Left lung (tissue), 10 donors: ENCODE data around the gene PSD. TPM values are rescaled to one million over a fixed set of nuclear protein-coding genes. Genes with fewer than 3 reads are reported as not detected.
A peak's percentile ranks its signal among the peaks of the same experiment; 100 is the strongest.
"Not testable (repeated sequence)": the region's sequence is repeated elsewhere in the genome, so short reads cannot be mapped to it uniquely, and the experiment has no call there.

Experiments
- ATAC-seq: fragments of 200-7000 bp; cut with Tn5 transposase; one replicate; pipeline ENCODE4 v1.9.1; 2020; ENCODE audit warnings: moderate library complexity
- DNase-seq, 4 donors: peaks; one replicate each; pipeline ENCODE4 v3.0.0-alpha.2; 2013 to 2020
- H3K27ac ChIP-seq, 2 donors: fragments of 200-600 bp; sonication (generic) in 1 of 2; one replicate each; pipeline versions ENCODE4 v1.5.0 to v1.8.0; 2020 to 2021
- H3K27me3 ChIP-seq, 2 donors: fragments of 200-600 bp; sonication (generic) in 1 of 2; one replicate each; pipeline versions ENCODE4 v1.5.0 to v1.8.0; 2020 to 2021
- H3K36me3 ChIP-seq, 2 donors: fragments of 200-600 bp; sonication (generic) in 1 of 2; one replicate each; pipeline versions ENCODE4 v1.5.0 to v1.8.0; 2020 to 2021
- H3K4me1 ChIP-seq, 2 donors: fragments of 200-600 bp; one replicate each; pipeline ENCODE4 v1.8.0; 2021
- H3K4me3 ChIP-seq, 2 donors: fragments of 200-600 bp; sonication (generic) in 1 of 2; one replicate each; pipeline versions ENCODE4 v1.5.0 to v1.8.0; 2020 to 2021; ENCODE audit warnings: mild to moderate bottlenecking in 1 of 2
- H3K9me3 ChIP-seq, 2 donors: fragments of 200-600 bp; sonication (generic) in 1 of 2; one replicate each; pipeline versions ENCODE4 v1.5.0 to v1.8.0; 2020 to 2021
- intact Hi-C, 2 donors: fragments of 100-400 bp; cut with DNase I; formaldehyde crosslinking; loops; one replicate each; pipeline versions ENCODE4 v1.11.2 to v1.14.2; 2022
- polyA plus RNA-seq, 6 donors: library from polyadenylated mRNA; unstranded; fragments of 120-200 nt; gene quantifications; one replicate each; pipeline ENCODE4 v1.2.1, GENCODE V29; 2013; ENCODE audit not compliant: insufficient read length in 6 of 6
- total RNA-seq, 2 donors: library from RNA; stranded (reverse); fragmentation: NEBNext Ultra II Directional; extraction: Animal tissue kit (Norgen Biotek cat#: 25700); gene quantifications; one replicate each; pipeline ENCODE4 v1.2.1, GENCODE V29; 2021
- TF ChIP-seq, protein P1 (sequence below), 2 donors: fragments of 200-600 bp; sonication (generic) in 1 of 2; IDR thresholded peaks; one replicate each; pipeline versions ENCODE4 v1.5.0 to v1.8.0; 2021; ENCODE audit warnings: antibody characterized with exemption in 2 of 2
- donor health status: DM: no; HTN: yes; CAD: no.
- donor health status: DM: no; HTN: no; CAD: no.

Gene PSD
- total and polyA plus RNA-seq, 8 donors, result 1.4 to 15.1 (median 9.9) TPM

DNA sequence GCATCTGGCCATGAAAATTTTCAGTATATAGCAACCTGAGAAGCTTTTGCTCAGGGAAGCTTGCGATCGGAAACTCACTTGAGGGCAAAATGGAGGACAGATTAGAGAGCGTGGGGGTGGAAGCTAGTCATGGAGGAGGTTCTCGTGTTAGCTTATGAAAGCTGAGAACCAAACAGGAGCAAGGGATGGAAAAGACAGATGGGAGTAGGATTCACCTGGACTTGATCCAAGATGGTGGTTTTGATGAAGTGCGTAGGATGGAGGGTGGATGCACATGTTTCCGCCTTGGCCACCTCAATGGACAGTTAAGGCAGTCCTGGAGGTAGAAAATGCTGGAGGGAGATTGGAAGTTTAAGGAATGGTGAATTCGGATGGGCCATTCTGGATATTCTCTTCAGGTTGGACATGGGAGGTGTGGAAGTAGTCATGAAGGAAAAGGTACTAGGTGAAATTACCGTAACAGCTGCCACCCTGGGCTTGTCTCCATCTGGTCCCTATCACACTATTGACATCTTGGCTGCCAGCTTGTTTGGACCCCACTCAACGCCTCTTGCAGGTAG lies 39.1 kb upstream of the PSD start:
- Histone ChIP-seq H3K27ac (no peak overlapping the region), H3K27me3 (no peaks in the 10 kb centered on the region), H3K4me3 (no peak overlapping the region), H3K36me3 (no peaks in the 10 kb centered on the region), H3K9me3 (no peaks in the 10 kb centered on the region), H3K4me1 (peaks cover 5 to 67% of the 10 kb centered on the region in 2 donors)
- no peak for ATAC-seq
- intact Hi-C loops, result no loop called here
- DNase-seq, result no peak
- TF ChIP-seq, protein P1, sequence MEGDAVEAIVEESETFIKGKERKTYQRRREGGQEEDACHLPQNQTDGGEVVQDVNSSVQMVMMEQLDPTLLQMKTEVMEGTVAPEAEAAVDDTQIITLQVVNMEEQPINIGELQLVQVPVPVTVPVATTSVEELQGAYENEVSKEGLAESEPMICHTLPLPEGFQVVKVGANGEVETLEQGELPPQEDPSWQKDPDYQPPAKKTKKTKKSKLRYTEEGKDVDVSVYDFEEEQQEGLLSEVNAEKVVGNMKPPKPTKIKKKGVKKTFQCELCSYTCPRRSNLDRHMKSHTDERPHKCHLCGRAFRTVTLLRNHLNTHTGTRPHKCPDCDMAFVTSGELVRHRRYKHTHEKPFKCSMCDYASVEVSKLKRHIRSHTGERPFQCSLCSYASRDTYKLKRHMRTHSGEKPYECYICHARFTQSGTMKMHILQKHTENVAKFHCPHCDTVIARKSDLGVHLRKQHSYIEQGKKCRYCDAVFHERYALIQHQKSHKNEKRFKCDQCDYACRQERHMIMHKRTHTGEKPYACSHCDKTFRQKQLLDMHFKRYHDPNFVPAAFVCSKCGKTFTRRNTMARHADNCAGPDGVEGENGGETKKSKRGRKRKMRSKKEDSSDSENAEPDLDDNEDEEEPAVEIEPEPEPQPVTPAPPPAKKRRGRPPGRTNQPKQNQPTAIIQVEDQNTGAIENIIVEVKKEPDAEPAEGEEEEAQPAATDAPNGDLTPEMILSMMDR (IDR thresholded peaks at IDR 0.05), result no peak

DNA sequence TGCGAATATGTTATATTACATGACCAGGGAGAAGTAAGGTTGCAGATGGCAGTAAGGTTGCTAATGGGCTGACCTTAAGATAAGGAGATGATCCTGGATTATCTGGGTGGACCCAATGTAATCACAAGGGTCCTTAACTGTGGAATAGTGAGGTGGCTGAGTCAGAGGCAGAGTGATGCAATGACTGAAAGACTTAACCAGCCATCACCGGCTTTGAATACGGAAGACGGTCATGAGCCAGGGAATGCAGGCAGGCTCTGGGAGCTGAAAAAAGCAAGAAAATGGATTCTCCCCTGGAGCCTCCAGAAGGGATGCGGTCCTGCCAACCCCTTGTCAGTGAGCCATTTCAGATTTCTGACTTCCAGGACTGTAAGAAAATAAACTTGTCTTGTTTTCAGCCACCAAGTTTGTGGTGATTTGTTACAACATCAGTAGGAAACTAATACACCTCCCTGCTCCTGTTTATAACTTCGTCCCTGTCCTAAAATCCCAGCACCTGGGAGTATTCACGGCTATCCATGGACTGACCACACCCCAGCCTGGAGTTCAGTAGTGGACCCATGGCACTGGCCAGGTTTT lies 37.4 kb upstream of the PSD start:
- no peaks in the 10 kb centered on the region for H3K36me3 ChIP-seq
- peak; percentile 75 for ATAC-seq
- TF ChIP-seq, protein P1 (IDR thresholded peaks at IDR 0.05), result no peak
- H3K27me3 ChIP-seq, result no peaks in the 10 kb centered on the region
- H3K4me1 ChIP-seq, result peaks cover 12 to 70% of the 10 kb centered on the region in 2 donors
- H3K27ac ChIP-seq, result peak overlapping the region; percentile 84 to 88
- H3K9me3 ChIP-seq, result no peaks in the 10 kb centered on the region
- no peak overlapping the region for H3K4me3 ChIP-seq
- intact Hi-C loops, result no loop called here
- DNase-seq, result peak in 1 of 4 donors; percentile 76

DNA sequence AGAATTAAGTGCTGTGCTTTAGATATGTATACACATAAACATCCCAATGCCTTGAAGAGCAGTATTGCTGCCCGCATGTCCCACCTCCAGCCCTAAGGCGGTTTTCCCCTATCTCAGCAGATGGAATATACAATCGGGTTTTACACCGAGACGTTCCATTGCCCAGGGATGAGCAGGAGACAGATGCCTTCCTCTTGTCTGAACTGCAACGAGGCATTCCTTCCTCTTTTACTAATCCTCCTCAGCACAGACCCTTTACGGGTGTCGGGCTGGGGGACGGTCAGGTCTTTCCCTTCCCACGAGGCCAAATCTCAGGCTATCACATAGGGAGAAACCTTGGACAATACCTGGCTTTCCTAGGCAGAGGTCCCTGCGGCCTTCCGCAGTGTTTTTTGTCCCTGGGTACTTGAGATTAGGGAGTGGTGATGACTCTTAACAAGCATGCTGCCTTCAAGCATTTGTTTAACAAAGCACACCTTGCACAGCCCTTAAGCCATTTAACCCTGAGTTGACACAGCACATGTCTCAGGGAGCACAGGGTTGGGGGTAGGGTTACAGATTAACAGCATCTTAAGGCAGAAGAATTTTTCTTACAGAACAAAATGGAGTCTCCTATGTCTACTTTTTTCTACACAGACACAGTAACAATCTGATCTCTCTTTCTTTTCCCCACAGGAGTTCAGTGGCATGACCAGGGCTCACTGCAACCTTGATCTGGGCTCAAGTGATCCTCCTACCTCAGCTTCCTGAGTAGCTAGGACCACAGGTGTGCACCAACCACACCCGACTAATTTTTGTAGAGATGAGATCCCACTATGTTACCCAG lies 36.3 kb upstream of the PSD start:
- H3K4me1 ChIP-seq, result peaks cover 12 to 71% of the 10 kb centered on the region in 2 donors
- H3K27me3 ChIP-seq, intact Hi-C loops, DNase-seq, H3K4me3 ChIP-seq, H3K9me3 ChIP-seq, H3K36me3 ChIP-seq: not testable (repeated sequence)
- H3K27ac ChIP-seq, result peak overlapping the region; percentile 84 to 88
- peak; percentile 9 for ATAC-seq

DNA sequence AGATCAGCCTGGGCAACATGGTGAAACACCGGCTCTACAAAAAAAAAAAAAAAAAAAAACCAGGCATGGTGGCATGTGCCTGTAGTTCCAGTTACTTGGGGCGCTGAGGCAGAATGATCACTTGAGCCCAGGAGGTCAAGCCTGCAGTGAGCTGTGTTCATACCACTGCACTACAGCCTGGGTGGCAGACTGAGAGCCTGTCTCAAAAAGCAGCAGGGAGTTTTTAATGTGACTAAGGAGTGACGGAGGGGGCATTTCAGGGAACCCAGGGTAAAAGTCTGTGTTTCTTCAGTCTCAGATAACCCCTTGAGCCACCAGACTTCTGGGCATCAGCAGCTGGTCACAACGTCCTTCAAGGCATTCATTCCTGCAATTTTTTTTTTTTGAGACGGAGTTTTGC lies 34.9 kb upstream of the PSD start:
- no peaks in the 10 kb centered on the region for H3K36me3 ChIP-seq
- TF ChIP-seq, protein P1 (IDR thresholded peaks at IDR 0.05), result no peak
- DNase-seq (no peak), ATAC-seq (no peak)
- peaks cover 12 to 81% of the 10 kb centered on the region in 2 donors for H3K4me1 ChIP-seq
- H3K27me3 ChIP-seq, result no peaks in the 10 kb centered on the region
- no peaks in the 10 kb centered on the region for H3K9me3 ChIP-seq
- H3K27ac ChIP-seq, result peak overlapping the region; percentile 75 to 88
- H3K4me3 ChIP-seq, result no peak overlapping the region
- intact Hi-C loops, result no loop called here

DNA sequence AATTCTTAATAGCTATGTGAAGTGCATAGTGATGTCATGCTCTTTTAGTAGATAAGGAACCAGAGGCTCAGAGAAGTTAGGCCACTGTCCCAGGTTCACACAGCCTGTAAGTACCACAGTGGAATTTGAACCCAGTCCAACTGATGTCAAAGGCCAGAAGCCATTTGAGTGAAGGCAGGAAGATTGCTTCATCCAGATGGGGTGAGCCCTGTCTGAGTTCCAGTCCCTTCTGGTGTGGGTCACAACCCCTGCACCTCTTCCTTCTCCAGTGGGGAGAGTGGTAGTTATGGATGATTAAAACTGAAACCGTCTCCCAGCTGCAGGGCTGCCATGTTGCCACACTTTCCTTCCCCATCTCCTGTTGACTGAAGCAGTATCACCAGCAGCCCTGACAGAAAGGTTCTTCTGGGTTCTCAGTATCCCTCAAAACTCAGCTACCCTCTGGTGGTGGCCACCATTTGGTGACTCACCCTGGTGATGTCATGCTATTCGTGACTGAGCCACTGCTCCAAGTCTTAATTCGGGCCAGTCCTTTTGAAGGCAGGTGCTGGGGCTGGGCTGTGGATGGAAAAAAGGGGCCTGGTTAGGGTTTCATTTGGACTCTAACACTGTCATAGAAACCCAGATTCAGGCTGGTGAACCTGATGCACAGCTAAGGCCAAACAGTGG lies 34.2 kb upstream of the PSD start:
- TF ChIP-seq, protein P1 (IDR thresholded peaks at IDR 0.05), result no peak
- H3K27me3 ChIP-seq, result no peaks in the 10 kb centered on the region
- intact Hi-C loops, result no loop called here
- DNase-seq (peak in 1 of 4 donors; percentile 72), ATAC-seq (peak; percentile 4)
- peak overlapping the region; percentile 75 to 88 for H3K27ac ChIP-seq
- H3K4me1 ChIP-seq, result peaks cover 12 to 81% of the 10 kb centered on the region in 2 donors
- no peak overlapping the region for H3K4me3 ChIP-seq
- H3K36me3 ChIP-seq, result no peaks in the 10 kb centered on the region
- no peaks in the 10 kb centered on the region for H3K9me3 ChIP-seq
